ENCODE data around the gene EPB41L4A. TPM values are rescaled to one million over a fixed set of nuclear protein-coding genes. Genes with fewer than 3 reads are reported as not detected.
"Not testable (repeated sequence)": the region's sequence is repeated elsewhere in the genome, so short reads cannot be mapped to it uniquely, and the experiment has no call there.

EPB41L4A gene
- polyA plus RNA-seq, 4 donors = 26.8 to 32.3 (median 27.9) TPM

GRCh38 chr5:112403069-112403468, 16.0 kb downstream of the EPB41L4A start:
- no peak for DNase-seq (ENCODE audit: low read depth in 4 of 4, low spot score in 2 of 4)

DNA sequence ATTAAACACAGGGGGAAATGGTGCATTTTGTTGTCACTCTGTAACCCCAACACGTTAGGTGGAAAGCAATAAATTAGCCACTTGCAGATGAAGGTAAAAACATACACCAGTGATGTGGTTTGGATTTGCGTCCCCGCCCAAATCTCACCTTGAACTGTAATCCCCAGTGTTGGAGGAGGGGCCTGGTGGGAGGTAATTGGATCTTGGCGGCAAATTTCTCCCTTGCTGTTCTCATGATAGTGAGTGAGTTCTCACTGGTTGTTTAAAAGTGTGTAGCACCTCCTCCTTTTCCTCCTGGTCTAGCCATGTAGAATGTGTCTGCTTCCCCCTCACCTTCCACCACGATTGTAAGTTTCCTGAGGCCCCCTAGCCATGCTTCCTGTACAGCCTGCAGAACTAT, 17.2 kb downstream of the EPB41L4A start:
- DNase-seq (ENCODE audit: low read depth in 4 of 4, low spot score in 2 of 4) = no peak

DNA sequence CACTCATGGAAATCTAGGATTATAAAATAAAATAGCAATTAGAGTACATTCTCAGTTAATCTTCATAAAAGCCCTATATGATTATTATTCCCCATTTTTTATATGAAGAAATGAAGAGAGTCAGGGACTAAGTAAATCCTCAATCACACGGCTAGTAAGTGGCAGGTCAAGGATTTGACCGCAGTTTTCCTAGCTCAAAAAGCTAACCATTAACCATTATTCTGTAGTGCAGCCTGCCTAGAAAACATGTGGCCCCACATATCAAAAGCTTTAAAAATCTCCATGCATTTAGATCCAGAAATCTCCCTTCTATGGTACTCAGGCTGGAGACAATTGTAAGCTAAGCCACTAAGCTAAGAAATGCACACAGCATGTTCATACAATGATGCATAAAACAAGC, 21.4 kb downstream of the EPB41L4A start:
- no peak for DNase-seq (ENCODE audit: low read depth in 4 of 4, low spot score in 2 of 4)

DNA sequence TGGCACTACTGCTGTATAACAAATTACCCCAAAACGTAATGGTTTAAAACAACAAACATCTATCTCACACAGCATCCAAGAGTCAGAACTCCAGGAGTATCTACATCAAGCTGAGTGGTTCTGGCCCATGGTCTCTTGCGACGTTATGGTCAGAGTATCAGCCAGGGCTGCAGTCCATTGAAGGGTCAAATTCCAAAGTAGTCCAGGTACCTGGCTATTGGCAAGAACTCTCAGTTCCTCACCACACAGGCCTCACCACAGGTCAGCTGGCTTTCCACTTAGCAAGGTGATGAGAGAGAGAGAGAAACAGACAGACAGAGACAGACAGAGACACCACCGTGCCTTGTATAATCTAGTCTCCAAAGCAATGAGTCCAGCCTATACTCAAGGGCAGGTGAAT, 22.6 kb downstream of the EPB41L4A start:
- DNase-seq (ENCODE audit: low read depth in 4 of 4, low spot score in 2 of 4) = no peak

GRCh38 chr5:112395299-112395698, 23.8 kb downstream of the EPB41L4A start:
- not testable (repeated sequence) for DNase-seq (ENCODE audit: low read depth in 4 of 4, low spot score in 2 of 4)

GRCh38 chr5:112390327-112390726, 28.8 kb downstream of the EPB41L4A start:
- no peak for DNase-seq (ENCODE audit: low read depth in 4 of 4, low spot score in 2 of 4)

GRCh38 chr5:112388739-112389138, 30.3 kb downstream of the EPB41L4A start:
- DNase-seq (ENCODE audit: low read depth in 4 of 4, low spot score in 2 of 4) = no peak

- DNase-seq (ENCODE audit: low read depth in 4 of 4, low spot score in 2 of 4) = no peak
These were observed 31.0 kb downstream of the EPB41L4A start for GRCh38 chr5:112388074-112388473.

DNA sequence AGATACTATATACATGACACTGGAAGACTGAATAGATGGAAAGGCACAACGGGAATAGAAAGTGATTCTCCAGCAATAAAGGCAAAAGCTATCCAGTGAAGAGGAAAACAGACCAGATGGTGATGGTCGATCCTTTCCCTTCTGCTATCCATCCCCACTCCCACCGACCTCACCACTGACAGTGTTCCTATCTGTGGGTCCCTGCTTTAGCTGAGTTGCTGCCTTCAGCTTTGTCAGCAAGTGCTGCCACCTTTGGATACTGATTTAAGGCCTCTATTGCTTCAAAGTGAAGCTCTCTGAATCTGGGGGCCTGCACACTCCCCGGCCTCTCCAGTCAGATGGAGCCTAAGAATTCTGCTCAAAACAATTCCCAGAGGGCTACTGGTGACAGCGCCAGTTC, 32.3 kb downstream of the EPB41L4A start:
- no peak for DNase-seq (ENCODE audit: low read depth in 4 of 4, low spot score in 2 of 4)

DNA sequence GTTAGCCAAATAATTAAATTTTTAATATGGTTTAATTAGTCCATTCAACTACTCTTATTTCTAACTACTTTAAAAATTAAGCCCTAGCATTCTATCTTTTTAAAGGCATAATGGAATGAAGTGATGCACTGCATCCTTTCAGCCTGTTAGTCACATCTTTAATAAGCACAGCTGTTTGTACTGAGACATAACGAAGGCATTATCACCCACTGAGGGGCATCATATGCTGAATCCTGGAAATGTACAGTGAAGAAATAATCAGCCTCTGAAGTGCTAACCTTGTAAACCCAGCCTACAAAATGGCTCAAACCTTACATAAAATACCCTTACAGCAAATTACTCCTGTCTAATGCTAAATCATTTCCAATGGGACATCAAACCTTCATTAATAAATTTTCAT, 33.1 kb downstream of the EPB41L4A start:
- no peak for DNase-seq (ENCODE audit: low read depth in 4 of 4, low spot score in 2 of 4)

DNA sequence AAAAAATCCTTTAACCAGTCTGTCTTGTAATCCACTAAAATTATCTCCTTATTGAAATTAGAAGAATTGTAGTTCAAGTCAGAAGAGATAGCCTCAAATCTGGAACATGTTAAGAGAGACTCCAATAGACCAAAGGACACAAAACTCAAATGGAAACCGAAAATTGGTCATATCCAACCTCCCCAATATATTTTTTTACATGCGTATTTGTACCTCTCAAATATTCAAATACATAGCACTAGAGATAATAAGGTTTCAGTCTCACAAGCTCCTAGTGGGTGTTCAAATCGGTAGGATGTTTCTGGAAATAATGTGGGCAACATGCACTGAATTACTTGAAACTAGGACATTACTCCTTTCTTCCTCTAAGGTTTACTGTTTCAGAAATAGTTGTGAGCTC, 33.5 kb downstream of the EPB41L4A start:
- DNase-seq (ENCODE audit: low read depth in 4 of 4, low spot score in 2 of 4) = no peak

DNA sequence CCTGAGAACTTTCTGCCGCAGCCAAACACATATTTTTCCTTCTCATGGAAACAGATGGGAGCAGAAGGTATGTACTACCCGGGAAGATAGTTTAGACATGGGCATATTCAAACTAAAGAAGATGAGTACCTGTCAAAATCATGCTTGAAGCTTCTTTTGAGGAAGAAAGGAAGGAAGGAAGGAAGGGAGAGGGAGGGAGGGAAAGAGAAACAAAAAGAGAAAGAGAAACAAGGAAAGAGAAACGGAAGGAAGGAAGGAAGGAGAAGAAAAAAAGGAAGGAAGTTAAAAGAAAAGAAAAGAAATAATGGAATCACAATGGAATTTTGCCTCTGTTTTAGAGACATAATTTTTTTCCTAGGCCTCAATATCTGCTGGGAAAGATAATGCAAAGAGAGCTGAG, 34.6 kb downstream of the EPB41L4A start:
- no peak for DNase-seq (ENCODE audit: low read depth in 4 of 4, low spot score in 2 of 4)

DNA sequence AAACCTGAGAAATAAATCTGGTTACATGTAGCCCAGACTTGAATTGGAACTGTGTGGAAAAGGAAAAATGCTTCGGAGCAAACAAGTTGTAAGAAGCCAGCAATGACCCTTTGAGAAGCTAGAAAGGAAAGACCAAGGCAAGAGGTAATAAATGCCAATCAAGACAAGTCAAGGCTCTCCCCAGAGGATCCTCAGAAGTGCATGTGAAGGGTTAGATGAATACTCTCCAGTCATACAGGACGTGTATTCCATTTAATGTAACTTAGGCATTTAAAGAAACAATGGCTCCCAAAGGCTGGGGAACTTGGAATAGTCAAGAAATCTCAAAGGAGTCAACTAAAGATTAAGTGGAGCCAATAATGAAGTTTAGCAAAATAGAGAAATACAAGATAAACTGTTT, 36.2 kb downstream of the EPB41L4A start:
- no peak for DNase-seq (ENCODE audit: low read depth in 4 of 4, low spot score in 2 of 4)

DNA sequence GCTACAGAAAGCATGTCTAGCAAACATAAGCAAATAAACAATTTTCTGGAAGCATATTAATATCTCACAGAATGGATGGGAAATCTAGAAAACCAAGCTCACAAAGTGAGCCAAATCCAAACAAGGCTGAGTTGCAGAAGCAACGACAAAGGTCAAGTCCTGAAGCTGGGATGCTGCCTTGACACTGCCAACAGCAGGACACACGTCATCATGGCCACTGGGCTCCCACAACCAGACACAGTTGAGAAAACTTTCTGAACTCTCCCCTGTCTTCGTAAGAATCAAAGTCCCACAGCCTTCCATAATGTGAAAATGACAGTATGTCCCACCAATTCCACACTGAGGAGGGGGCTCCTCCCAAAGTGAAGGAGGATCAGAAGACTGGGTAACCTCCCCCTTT, 37.6 kb downstream of the EPB41L4A start:
- no peak for DNase-seq (ENCODE audit: low read depth in 4 of 4, low spot score in 2 of 4)

GRCh38 chr5:112379542-112380325, 39.3 kb downstream of the EPB41L4A start:
- no peak for DNase-seq (ENCODE audit: low read depth in 4 of 4, low spot score in 2 of 4)

DNA sequence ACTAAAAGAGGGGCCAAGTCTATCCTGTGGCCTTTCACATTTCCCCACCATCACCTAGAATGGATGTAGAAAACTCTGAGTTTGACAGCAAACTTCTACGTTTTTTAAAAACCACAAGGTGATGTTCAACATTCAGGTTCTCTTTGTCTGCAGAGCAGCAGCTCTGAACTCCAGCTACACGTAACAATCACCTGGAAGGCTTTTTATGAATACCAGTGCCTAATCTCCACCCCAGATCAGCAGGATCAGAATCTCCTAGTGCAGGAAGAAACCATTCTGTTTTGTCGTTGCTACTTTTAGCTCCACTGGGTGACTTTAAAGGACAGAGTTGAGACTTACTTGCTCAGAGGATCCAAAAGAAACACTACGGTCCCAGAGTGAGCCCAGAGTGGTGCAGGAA, 44.3 kb downstream of the EPB41L4A start:
- no peak for DNase-seq (ENCODE audit: low read depth in 4 of 4, low spot score in 2 of 4)

DNA sequence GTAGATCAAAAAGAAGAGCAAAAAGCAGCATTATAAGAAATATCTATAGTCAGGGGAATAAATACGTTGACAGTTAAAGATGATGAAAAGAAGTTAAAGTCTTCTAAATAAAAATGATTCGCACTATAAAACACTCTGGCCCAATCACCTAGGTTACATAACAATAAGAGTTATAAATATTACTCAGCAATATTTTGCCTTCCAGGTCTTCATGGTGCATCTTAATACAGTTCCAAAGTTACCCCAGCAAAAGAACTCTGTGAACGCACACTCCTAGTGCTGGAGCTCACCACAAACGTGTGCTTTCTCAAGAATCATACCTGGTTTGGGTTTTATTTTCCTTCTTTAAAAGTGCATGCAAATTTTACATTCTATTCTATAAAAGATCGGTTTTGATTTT, 44.7 kb downstream of the EPB41L4A start:
- no peak for DNase-seq (ENCODE audit: low read depth in 4 of 4, low spot score in 2 of 4)

DNA sequence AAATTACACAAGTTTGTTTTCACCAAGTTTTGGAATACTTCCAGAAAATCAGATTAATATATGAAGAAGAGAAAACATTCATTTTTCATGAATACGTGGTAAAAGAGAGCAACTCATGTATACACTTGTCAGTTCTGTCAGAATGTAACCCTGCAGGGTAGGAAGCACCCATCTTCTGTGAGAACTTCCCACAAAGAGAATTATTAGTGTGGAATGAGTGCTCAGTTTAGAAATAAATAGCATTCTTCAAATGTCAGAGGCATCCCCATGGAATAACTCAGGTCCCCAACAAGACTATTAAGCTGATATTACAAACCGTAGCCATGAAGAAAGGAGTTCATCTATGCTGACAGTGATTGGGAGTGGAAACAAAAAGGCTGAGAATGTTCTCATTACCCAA, 45.2 kb downstream of the EPB41L4A start:
- DNase-seq (ENCODE audit: low read depth in 4 of 4, low spot score in 2 of 4) = no peak

- no peak for DNase-seq (ENCODE audit: low read depth in 4 of 4, low spot score in 2 of 4)
These were observed 46.5 kb downstream of the EPB41L4A start for GRCh38 chr5:112372543-112372942.

DNA sequence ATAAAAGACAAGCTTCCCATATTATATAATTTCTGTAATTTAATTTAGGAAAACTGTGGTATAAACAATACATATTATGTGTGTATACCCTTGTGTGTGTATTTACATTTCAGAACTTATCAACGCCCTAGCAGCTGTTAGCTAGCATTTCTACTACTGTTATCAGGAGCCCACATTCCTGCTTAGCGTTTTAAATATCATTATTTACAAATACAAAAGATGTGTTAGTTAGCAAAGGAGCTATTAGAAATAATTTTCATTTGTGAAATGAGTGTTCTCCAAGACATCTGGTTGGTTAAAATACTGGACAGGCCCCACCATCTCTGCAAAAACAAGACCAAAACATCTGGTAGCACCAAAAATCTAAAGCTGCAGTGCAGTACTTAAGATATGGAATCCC, 48.0 kb downstream of the EPB41L4A start:
- DNase-seq (ENCODE audit: low read depth in 4 of 4, low spot score in 2 of 4) = no peak

- no peak for DNase-seq (ENCODE audit: low read depth in 4 of 4, low spot score in 2 of 4)
These were observed 51.7 kb downstream of the EPB41L4A start for GRCh38 chr5:112367400-112367799.

- DNase-seq (ENCODE audit: low read depth in 4 of 4, low spot score in 2 of 4) = no peak
These were observed 52.1 kb downstream of the EPB41L4A start for GRCh38 chr5:112366987-112367386.

- not testable (repeated sequence) for DNase-seq (ENCODE audit: low read depth in 4 of 4, low spot score in 2 of 4)
These were observed 58.3 kb downstream of the EPB41L4A start for GRCh38 chr5:112360740-112361139.
